Gastroesophageal sphincter (tissue), 4 donors: ENCODE results near the gene SAMD3. TPM values are rescaled to one million over a fixed set of nuclear protein-coding genes. Genes with fewer than 3 reads are reported as not detected.

Experiments used
- ATAC-seq: fragments of 150-250 bp; one replicate; pipeline ENCODE4 v1.9.1; 2016; ENCODE audit warnings: mild to moderate bottlenecking, moderate library complexity
- H3K27ac ChIP-seq, 4 donors: fragments of 200-600 bp; sonication (generic) in 3 of 4; 1 replicate in 3 of 4; 2 replicates in 1 of 4; pipeline ENCODE4 v1.5.1; 2016 to 2019
- H3K27me3 ChIP-seq: fragments of 200-600 bp; sonication (generic); one replicate; pipeline ENCODE4 v1.5.1; 2019
- H3K36me3 ChIP-seq, 2 donors: fragments of 200-600 bp; sonication (generic); one replicate each; pipeline ENCODE4 v1.5.1; 2019; ENCODE audit warnings: control low read depth in 1 of 2
- H3K4me1 ChIP-seq, 3 donors: fragments of 200-600 bp; sonication (generic); 1 replicate in 2 of 3; 2 replicates in 1 of 3; pipeline ENCODE4 v1.5.1; 2016 to 2019; ENCODE audit warnings: control low read depth in 2 of 3
- H3K4me3 ChIP-seq, 2 donors: fragments of 200-600 bp; sonication (generic); one replicate each; pipeline ENCODE4 v1.5.1; 2019; ENCODE audit warnings: mild to moderate bottlenecking in 1 of 2, moderate library complexity in 1 of 2
- H3K9me3 ChIP-seq, 3 donors: fragments of 200-600 bp; sonication (generic); one replicate each; pipeline ENCODE4 v1.5.1; 2017 to 2019; ENCODE audit warnings: control low read depth in 2 of 3
- EP300 ChIP-seq: sonication (generic); formaldehyde crosslinking; IDR thresholded peaks from one replicate; pipeline ENCODE4 v1.6.1; 2017; ENCODE audit warnings: antibody characterized with exemption, mild to moderate bottlenecking
- POLR2A ChIP-seq, 2 donors: fragments of 450-650 bp; IDR thresholded peaks; one replicate each; pipeline ENCODE4 v1.6.1; 2017; ENCODE audit warnings: antibody characterized with exemption in 2 of 2, mild to moderate bottlenecking in 2 of 2, moderate library complexity in 1 of 2
- POLR2AphosphoS5 ChIP-seq: sonication (generic); formaldehyde crosslinking; IDR thresholded peaks from one replicate; pipeline ENCODE4 v1.6.1; 2017; ENCODE audit warnings: antibody characterized with exemption
- WGBS, 2 donors: methylation state at CpG; one replicate each; pipeline ENCODE4 v1.1.5; 2018; ENCODE audit warnings: low coverage in 1 of 2; 5-methylcytosine and 5-hydroxymethylcytosine counted together
- total RNA-seq, 4 donors: library from RNA; depleted of rRNA; stranded (reverse); fragments of >200 nt; gene quantifications; one replicate each; pipeline ENCODE4 v1.1.0, GENCODE V29; 2016
- TF ChIP-seq, protein P1 (sequence below), 4 experiments: fragments of 200-600 bp in 2 of 4; fragments of 450-650 bp in 2 of 4; sonication (generic) in 1 of 4; IDR thresholded peaks; one replicate each; pipeline ENCODE4 v1.5.1; 2017 to 2019; ENCODE audit warnings: antibody characterized with exemption in 4 of 4, mild to moderate bottlenecking in 2 of 4, moderate library complexity in 2 of 4

Gene SAMD3
- total RNA-seq, 4 donors from 2014 or later: 0.54 TPM; not detected in 3

DNA sequence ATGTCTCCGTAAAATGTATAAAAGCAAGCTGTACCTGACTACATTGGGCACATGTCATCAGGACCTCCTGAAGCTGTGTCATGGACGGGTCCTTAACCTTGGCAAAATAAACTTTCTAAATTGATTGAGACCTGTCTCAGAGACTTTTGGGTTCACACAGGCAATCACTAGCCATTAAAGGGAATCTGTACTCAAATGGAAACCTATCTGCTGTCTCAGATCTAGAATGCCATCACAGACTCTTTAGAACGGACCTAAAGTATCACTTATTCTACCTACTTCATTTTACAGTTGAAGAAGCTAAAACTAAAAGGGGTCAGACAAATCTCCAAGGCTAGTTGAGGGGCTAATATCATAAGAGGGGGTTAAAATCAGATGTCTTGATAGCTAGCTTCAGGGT lies 11.1 kb downstream of the SAMD3 start:
- H3K4me1 ChIP-seq: no peaks in the 10 kb centered on the region
- WGBS, 2 donors: 74 to 85% methylated on average over 3 of the region's 3 CpGs
- ATAC-seq: no peak
- no peaks in the 10 kb centered on the region for H3K36me3 ChIP-seq
- no peak overlapping the region for H3K4me3 ChIP-seq
- H3K27ac ChIP-seq: no peak overlapping the region
- TF ChIP-seq, protein P1, sequence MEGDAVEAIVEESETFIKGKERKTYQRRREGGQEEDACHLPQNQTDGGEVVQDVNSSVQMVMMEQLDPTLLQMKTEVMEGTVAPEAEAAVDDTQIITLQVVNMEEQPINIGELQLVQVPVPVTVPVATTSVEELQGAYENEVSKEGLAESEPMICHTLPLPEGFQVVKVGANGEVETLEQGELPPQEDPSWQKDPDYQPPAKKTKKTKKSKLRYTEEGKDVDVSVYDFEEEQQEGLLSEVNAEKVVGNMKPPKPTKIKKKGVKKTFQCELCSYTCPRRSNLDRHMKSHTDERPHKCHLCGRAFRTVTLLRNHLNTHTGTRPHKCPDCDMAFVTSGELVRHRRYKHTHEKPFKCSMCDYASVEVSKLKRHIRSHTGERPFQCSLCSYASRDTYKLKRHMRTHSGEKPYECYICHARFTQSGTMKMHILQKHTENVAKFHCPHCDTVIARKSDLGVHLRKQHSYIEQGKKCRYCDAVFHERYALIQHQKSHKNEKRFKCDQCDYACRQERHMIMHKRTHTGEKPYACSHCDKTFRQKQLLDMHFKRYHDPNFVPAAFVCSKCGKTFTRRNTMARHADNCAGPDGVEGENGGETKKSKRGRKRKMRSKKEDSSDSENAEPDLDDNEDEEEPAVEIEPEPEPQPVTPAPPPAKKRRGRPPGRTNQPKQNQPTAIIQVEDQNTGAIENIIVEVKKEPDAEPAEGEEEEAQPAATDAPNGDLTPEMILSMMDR (IDR thresholded peaks at IDR 0.05): no peak
- H3K27me3 ChIP-seq: no peaks in the 10 kb centered on the region
- no peaks in the 10 kb centered on the region for H3K9me3 ChIP-seq

DNA sequence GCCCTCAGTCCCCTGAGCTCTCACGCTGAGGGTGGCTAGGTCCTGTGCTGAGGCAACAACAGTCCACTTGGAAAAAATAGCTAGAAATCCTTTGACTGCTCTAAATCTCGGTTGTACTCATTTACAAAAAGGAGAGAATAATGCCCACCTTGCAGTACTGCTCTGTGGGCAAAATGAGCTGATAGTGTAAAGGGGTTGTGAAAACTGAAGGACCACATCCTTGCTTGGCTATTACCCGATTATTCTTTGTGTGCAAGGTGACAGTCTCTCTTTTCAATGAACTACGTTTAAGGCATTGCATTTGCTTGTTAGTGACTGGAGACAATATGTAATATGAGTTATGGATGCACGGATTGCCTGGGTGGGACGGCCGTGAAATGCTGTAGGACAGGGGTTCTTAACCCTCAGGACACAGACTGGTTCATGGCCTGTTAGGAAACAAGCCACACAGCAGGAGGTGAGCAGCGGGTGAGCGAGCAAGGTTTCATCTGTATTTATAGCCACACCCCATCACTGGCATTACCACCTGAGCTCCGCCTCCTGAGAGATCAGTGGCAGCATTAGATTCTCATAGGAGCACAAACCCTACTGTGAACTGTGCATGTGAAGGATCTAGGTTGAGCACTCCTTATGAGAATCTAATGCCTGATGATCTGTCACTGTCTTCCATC lies 14.6 kb downstream of the SAMD3 start:
- ATAC-seq: no peak
- H3K27me3 ChIP-seq: no peaks in the 10 kb centered on the region
- TF ChIP-seq EP300: no peak
- TF ChIP-seq POLR2AphosphoS5: no peak
- no peak for TF ChIP-seq POLR2A (IDR thresholded peaks at IDR 0.05)
- TF ChIP-seq, protein P1 (IDR thresholded peaks at IDR 0.05): no peak
- no peaks in the 10 kb centered on the region for H3K9me3 ChIP-seq
- H3K4me1 ChIP-seq: no peaks in the 10 kb centered on the region
- 92 to 93% methylated on average over 5 to 9 of the region's 10 CpGs for WGBS, 2 donors
- H3K4me3 ChIP-seq: no peak overlapping the region
- no peaks in the 10 kb centered on the region for H3K36me3 ChIP-seq
- H3K27ac ChIP-seq: no peak overlapping the region

DNA sequence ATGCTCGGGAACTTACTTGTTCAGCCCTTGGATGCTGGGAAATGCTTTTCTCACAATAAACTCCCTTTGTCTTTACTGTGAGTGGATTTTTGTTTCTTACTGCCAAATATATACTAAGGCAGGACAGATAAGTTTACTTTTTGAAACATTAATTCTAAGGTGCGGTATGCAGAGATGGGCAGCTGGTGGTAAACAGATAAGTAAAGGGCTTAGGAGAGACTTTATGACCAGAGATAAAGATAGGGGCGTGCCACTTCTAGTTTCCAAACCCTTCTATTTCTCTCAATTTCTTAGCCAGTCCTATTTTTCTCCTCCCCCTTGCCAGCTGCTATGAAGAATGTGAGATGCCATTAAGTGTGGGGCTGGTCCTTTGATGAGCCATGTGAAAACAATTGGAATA lies 16.3 kb downstream of the SAMD3 start:
- Histone ChIP-seq H3K36me3 (no peaks in the 10 kb centered on the region), H3K27me3 (no peaks in the 10 kb centered on the region), H3K4me1 (no peaks in the 10 kb centered on the region), H3K27ac (no peak overlapping the region), H3K9me3 (no peaks in the 10 kb centered on the region), H3K4me3 (no peak overlapping the region)
- no peak for TF ChIP-seq POLR2A (IDR thresholded peaks at IDR 0.05)
- TF ChIP-seq POLR2AphosphoS5: no peak
- TF ChIP-seq, protein P1 (IDR thresholded peaks at IDR 0.05): no peak
- TF ChIP-seq EP300: no peak
- ATAC-seq: no peak
- 74 to 100% methylated on average over 3 of the region's 3 CpGs for WGBS, 2 donors

DNA sequence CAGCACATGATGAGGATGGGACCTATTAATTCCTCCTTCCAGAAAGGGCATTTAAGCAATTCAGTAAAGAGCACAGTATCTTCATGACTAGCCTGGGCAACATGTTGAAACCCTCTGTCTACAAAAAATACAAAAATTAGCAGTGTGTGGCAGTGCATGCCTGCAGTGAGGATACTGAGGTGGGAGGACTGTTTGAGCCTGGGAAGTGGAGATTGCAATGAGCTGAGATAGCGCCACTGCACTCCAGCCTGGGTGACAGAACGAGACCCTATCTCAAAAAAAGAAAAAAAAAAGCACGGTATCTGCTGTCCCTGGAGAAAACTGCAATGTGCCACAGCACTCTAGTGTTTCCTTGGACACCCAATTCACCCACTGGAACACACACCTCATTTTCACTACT lies 18.4 kb downstream of the SAMD3 start:
- Histone ChIP-seq H3K27ac (no peak overlapping the region), H3K36me3 (no peaks in the 10 kb centered on the region), H3K4me3 (no peak overlapping the region), H3K4me1 (no peaks in the 10 kb centered on the region), H3K27me3 (no peaks in the 10 kb centered on the region), H3K9me3 (no peaks in the 10 kb centered on the region)
- WGBS, 2 donors: 58 to 70% methylated on average over 2 to 3 of the region's 3 CpGs
- ATAC-seq: no peak
- TF ChIP-seq, protein P1 (IDR thresholded peaks at IDR 0.05): no peak
- TF ChIP-seq POLR2A (IDR thresholded peaks at IDR 0.05) (no peak), POLR2AphosphoS5 (no peak), EP300 (no peak)

DNA sequence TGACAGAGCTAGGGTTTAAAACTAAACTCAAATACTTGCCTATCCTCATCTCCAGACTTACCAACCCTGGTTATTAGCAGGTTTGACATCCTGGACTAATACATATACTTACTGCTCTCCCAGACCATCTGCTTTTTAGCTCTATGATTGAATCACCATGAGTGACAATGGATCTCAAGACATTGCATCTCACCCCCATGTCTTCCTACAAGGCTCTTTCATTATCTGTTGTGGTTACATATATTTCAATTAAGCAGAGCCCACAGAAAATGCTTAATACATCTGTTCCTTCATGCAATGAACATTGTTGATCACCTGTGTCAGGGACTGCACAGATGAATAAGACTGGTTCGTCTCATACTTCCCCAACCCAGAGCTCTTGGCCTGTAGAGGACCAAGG lies 19.4 kb downstream of the SAMD3 start:
- Histone ChIP-seq H3K4me1 (no peaks in the 10 kb centered on the region), H3K27me3 (no peaks in the 10 kb centered on the region), H3K4me3 (no peak overlapping the region), H3K36me3 (no peaks in the 10 kb centered on the region), H3K27ac (no peak overlapping the region), H3K9me3 (no peaks in the 10 kb centered on the region)
- no peak for ATAC-seq
- TF ChIP-seq POLR2A (IDR thresholded peaks at IDR 0.05) (no peak), POLR2AphosphoS5 (no peak), EP300 (no peak)
- TF ChIP-seq, protein P1 (IDR thresholded peaks at IDR 0.05): no peak
- 83 to 88% methylated on average over 1 of the region's 1 CpG for WGBS, 2 donors
